ENCODE results near the gene SERINC5.

DNA sequence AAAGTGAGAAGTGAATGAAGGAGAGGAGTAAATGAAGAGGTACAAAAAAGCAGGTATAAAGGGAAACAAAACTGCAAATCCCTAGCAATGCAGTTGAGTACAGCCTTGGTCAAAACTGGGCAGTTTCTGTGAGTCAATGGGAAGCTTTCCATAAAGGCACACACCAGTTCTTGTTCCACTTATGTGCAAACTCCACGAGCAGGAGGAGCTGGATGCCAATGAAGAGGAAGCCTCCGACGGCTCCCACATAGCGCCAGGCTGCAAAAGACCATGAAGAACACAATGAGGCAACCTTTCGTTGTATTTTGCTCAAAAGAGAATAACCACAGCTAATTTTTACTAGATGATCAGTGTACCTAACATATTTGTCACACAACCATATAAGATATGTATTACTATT is 81.1 kb downstream of the SERINC5 start:
- TF ChIP-seq POLR2A (IDR thresholded peaks at IDR 0.05): no peak
- no peak for TF ChIP-seq POLR2AphosphoS5 (IDR thresholded peaks at IDR 0.05)
- TF ChIP-seq, protein P1, sequence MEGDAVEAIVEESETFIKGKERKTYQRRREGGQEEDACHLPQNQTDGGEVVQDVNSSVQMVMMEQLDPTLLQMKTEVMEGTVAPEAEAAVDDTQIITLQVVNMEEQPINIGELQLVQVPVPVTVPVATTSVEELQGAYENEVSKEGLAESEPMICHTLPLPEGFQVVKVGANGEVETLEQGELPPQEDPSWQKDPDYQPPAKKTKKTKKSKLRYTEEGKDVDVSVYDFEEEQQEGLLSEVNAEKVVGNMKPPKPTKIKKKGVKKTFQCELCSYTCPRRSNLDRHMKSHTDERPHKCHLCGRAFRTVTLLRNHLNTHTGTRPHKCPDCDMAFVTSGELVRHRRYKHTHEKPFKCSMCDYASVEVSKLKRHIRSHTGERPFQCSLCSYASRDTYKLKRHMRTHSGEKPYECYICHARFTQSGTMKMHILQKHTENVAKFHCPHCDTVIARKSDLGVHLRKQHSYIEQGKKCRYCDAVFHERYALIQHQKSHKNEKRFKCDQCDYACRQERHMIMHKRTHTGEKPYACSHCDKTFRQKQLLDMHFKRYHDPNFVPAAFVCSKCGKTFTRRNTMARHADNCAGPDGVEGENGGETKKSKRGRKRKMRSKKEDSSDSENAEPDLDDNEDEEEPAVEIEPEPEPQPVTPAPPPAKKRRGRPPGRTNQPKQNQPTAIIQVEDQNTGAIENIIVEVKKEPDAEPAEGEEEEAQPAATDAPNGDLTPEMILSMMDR (IDR thresholded peaks at IDR 0.05): no peak
- no peak for TF ChIP-seq EP300 (IDR thresholded peaks at IDR 0.05)

Measured in gastroesophageal sphincter (tissue), 3 donors.